ENCODE data around the gene CLK2. TPM values are rescaled to one million over a fixed set of nuclear protein-coding genes. Genes with fewer than 3 reads are reported as not detected.
A peak's percentile ranks its signal among the peaks of the same experiment; 100 is the strongest.

CLK2 gene
- total and polyA plus RNA-seq, 9 of the 15 experiments (the other 6 are each of a cell fraction or from before 2014, with no cell fraction given): 13.5 to 81.4 (median 39.6) TPM

DNA sequence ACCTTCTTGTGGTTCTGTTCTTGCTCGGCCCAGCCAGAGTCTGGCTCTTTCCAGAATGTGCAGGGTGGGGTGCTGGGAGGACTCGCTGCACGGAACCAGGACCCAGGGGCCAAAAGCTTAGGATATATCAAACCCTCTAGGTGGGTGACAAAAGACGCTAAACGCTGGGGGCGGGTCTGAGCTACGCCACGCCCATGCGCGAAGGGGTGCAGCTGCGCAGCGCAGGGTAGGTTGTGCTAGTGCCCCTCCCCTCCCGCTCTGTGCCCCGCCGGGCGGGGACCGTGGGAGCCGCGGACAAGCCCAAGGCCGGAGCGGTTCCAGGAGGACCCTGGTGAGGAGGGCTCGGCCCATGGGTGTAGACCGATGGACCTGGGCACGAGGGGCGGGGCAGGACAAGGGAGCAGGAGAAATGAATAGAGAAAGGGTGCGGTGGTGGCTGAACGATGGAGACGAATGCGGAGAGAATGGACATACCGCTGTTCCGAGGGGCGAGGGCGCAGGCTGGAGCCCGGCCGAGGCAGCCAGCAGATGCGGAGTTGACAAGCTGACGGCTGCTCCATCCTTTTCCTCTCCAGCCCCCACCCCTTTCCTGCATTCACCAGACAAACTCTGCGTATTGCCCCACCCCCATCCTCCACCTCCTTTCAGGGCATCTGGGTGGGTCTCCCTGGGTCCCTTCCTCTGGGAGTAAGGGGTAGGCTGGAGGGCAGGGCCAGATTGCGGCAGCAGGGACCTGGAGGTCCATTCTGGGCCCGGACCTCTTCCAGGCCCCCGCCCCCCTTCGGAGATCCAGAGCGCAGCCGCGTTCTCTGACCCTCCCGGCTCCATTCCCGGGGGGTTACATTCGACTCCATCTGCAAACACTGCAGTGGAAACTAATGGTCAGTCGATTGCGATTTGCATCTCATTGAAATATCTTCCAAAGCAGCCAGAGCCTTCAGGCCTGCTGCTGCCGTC, 47.6 kb upstream of the CLK2 start, which contains the start of gene RUSC1:
TSS of gene RUSC1 (plus strand) at position 234 of the 957 bp plus-strand sequence. CDS start 880 bp downstream, outside the sequence.
- H3K79me2 ChIP-seq (ENCODE audit: control insufficient read depth, insufficient read depth, low read length): peaks cover 17% of the 10 kb centered on the region
- FAIRE-seq (peak; percentile 77), ATAC-seq (peak; percentile 18), DNase-seq (ENCODE audit: extremely low read depth in 1 of 4, low spot score in 3 of 4) (peak; percentile 75 to 79 (median 78))
- peak within 1 kb of the TSS; percentile 53; the same call in 2 of the 3 replicates for H3K27ac ChIP-seq (ENCODE audit: extremely low read depth, low read depth, low read length)
- peak within 1 kb of the TSS; percentile 40 for H3K4me2 ChIP-seq (ENCODE audit: insufficient read depth, low read length)
- H3K9ac ChIP-seq (ENCODE audit: insufficient read depth in 1 of 2, low read depth in 2 of 2, low read length in 2 of 2): peak within 1 kb of the TSS in 1 of 2 experiments; percentile 67; a peak in 3 of 4 replicates
- H3K9me1 ChIP-seq (ENCODE audit: control insufficient read depth, insufficient read depth, low read length): peaks cover 4% of the 10 kb centered on the region
- H2AFZ ChIP-seq (ENCODE audit: low read depth, low read length): no peak within 1 kb of the TSS
- no peak within 1 kb of the TSS for H3K4me3 ChIP-seq
- in situ Hi-C loops (cut with MboI) (loop anchor here (25.0 kb wide), 1 partner anchor 1416 kb away; the partner anchor contains the start of genes ISG20L2, METTL25B and MRPL24), intact Hi-C loops (cut with micrococcal nuclease) (loop anchor here (10.0 kb wide), 1 partner anchor 274 kb away; no protein-coding TSS in a partner anchor)
- ChIA-PET POLR2A (interaction anchor here (0.7 to 5.7 kb wide), 13 partner anchors 9 to 242 kb away, joined by 3 to 30 read pairs (median 4); partner anchors contain the start of genes ASH1L, CLK2, ENTREP3 and FDPS), CTCF (ENCODE audit: low intra/inter-chr PET ratio) (no interaction called here)
- BruUV-seq (replicated peaks): no TSS peak
- H3K36me3 ChIP-seq (ENCODE audit: control insufficient read depth, insufficient read depth, low read length): peaks cover 52% of the 10 kb centered on the region
- 55% methylated on average over 51 of the region's 51 CpGs for WGBS (ENCODE audit: insufficient coverage, low coverage, missing lambda C conversion rate)
- peaks cover 14 to 58% of the 10 kb centered on the region in 2 experiments; a peak in 4 of 5 replicates for H3K4me1 ChIP-seq (replicated peaks in 1 of 2; ENCODE audit: control insufficient read depth in 2 of 2, insufficient read depth in 2 of 2, low read length in 2 of 2)
- H4K20me1 ChIP-seq (replicated peaks; ENCODE audit: control insufficient read depth, insufficient read depth, low read length): peaks cover 14% of the 10 kb centered on the region
- H3K27me3 ChIP-seq (ENCODE audit: control insufficient read depth in 2 of 2, insufficient read depth in 2 of 2, low read length in 2 of 2): no peaks in the 10 kb centered on the region
- no peaks in the 10 kb centered on the region for H3K9me3 ChIP-seq (replicated peaks; ENCODE audit: control insufficient read depth, insufficient read depth, low read depth, low read length)
- TF ChIP-seq, protein P1, sequence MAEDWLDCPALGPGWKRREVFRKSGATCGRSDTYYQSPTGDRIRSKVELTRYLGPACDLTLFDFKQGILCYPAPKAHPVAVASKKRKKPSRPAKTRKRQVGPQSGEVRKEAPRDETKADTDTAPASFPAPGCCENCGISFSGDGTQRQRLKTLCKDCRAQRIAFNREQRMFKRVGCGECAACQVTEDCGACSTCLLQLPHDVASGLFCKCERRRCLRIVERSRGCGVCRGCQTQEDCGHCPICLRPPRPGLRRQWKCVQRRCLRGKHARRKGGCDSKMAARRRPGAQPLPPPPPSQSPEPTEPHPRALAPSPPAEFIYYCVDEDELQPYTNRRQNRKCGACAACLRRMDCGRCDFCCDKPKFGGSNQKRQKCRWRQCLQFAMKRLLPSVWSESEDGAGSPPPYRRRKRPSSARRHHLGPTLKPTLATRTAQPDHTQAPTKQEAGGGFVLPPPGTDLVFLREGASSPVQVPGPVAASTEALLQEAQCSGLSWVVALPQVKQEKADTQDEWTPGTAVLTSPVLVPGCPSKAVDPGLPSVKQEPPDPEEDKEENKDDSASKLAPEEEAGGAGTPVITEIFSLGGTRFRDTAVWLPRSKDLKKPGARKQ (CRISPR knock-in tag; IDR thresholded peaks at IDR 0.05): peak; percentile 51; the same call in 1 of the 2 replicates
- TF ChIP-seq HOXB6 (CRISPR knock-in tag; IDR thresholded peaks at IDR 0.05; ENCODE audit: borderline replicate concordance) (no peak), XRCC5 (IDR thresholded peaks at IDR 0.05; ENCODE audit: low read depth, low read length) (no peak), MAFF (IDR thresholded peaks at IDR 0.05; ENCODE audit: low read length) (no peak), CREBBP (IDR thresholded peaks at IDR 0.05; ENCODE audit: low read depth, low read length) (no peak), TARDBP (IDR thresholded peaks at IDR 0.05) (no peak), MCM3 (IDR thresholded peaks at IDR 0.05) (no peak), NR4A1 (CRISPR knock-in tag; IDR thresholded peaks at IDR 0.05) (no peak), NR4A1 (tag; IDR thresholded peaks at IDR 0.05) (0 out of 2 replicates have a peak, but pooled peaks have one; percentile 40), MAFG (tag; conservative IDR thresholded peaks at IDR 0.05) (no peak), SUPT5H (IDR thresholded peaks at IDR 0.05) (peak; percentile 74), HNRNPH1 (optimal IDR thresholded peaks at IDR 0.05; ENCODE audit: low read depth, low read length) (no peak)
- TF ChIP-seq, protein P2, sequence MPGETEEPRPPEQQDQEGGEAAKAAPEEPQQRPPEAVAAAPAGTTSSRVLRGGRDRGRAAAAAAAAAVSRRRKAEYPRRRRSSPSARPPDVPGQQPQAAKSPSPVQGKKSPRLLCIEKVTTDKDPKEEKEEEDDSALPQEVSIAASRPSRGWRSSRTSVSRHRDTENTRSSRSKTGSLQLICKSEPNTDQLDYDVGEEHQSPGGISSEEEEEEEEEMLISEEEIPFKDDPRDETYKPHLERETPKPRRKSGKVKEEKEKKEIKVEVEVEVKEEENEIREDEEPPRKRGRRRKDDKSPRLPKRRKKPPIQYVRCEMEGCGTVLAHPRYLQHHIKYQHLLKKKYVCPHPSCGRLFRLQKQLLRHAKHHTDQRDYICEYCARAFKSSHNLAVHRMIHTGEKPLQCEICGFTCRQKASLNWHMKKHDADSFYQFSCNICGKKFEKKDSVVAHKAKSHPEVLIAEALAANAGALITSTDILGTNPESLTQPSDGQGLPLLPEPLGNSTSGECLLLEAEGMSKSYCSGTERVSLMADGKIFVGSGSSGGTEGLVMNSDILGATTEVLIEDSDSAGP (CRISPR knock-in tag; IDR thresholded peaks at IDR 0.05): no peak
- TF ChIP-seq, protein P3, sequence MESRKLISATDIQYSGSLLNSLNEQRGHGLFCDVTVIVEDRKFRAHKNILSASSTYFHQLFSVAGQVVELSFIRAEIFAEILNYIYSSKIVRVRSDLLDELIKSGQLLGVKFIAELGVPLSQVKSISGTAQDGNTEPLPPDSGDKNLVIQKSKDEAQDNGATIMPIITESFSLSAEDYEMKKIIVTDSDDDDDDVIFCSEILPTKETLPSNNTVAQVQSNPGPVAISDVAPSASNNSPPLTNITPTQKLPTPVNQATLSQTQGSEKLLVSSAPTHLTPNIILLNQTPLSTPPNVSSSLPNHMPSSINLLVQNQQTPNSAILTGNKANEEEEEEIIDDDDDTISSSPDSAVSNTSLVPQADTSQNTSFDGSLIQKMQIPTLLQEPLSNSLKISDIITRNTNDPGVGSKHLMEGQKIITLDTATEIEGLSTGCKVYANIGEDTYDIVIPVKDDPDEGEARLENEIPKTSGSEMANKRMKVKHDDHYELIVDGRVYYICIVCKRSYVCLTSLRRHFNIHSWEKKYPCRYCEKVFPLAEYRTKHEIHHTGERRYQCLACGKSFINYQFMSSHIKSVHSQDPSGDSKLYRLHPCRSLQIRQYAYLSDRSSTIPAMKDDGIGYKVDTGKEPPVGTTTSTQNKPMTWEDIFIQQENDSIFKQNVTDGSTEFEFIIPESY (CRISPR knock-in tag; IDR thresholded peaks at IDR 0.05): peak; percentile 95
- TF ChIP-seq, protein P4, sequence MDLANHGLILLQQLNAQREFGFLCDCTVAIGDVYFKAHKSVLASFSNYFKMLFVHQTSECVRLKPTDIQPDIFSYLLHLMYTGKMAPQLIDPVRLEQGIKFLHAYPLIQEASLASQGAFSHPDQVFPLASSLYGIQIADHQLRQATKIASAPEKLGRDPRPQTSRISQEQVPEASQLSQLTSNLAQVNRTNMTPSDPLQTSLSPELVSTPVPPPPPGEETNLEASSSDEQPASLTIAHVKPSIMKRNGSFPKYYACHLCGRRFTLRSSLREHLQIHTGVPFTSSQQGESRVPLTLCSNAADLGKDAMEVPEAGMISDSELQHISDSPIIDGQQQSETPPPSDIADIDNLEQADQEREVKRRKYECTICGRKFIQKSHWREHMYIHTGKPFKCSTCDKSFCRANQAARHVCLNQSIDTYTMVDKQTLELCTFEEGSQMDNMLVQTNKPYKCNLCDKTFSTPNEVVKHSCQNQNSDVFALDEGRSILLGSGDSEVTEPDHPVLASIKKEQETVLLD (IDR thresholded peaks at IDR 0.05): peak; percentile 42; the same call in 1 of the 2 replicates
